Ovary (tissue), 9 donors: ENCODE results near the gene PSMB10. TPM values are rescaled to one million over a fixed set of nuclear protein-coding genes. Genes with fewer than 3 reads are reported as not detected.

Experiments
- DNase-seq, 5 donors: peaks; one replicate each; pipeline ENCODE4 v3.0.0-alpha.2; 2019 to 2020
- H3K27ac ChIP-seq, 2 donors: fragments of 200-600 bp; one replicate each; pipeline versions ENCODE4 v1.5.1 to v1.8.0; 2019 to 2022
- H3K27me3 ChIP-seq: fragments of 200-600 bp; one replicate; pipeline ENCODE4 v1.8.0; 2022
- H3K36me3 ChIP-seq: fragments of 200-600 bp; sonication (generic); one replicate; pipeline ENCODE4 v1.5.1; 2019
- H3K4me1 ChIP-seq: one replicate; pipeline ENCODE4 v1.8.1; 2013; ENCODE audit warnings: mild to moderate bottlenecking, moderate library complexity; ENCODE audit not compliant: insufficient read depth
- H3K4me3 ChIP-seq: fragments of 200-600 bp; sonication (generic); one replicate; pipeline ENCODE4 v1.5.1; 2017
- H3K9me3 ChIP-seq, 2 donors: fragments of 200-600 bp in 1 of 2; sonication (generic) in 1 of 2; one replicate each; pipeline versions ENCODE4 v1.5.1 to v1.8.1; 2013 to 2019; ENCODE audit warnings: mild to moderate bottlenecking in 1 of 2, moderate library complexity in 1 of 2
- CTCF ChIP-seq, 3 donors: fragments of 450-650 bp in 2 of 3; fragments of 200-600 bp in 1 of 3; IDR thresholded peaks; one replicate each; pipeline versions ENCODE4 v1.5.1 to v1.8.0; 2016 to 2022; ENCODE audit warnings: antibody characterized with exemption in 3 of 3, mild to moderate bottlenecking in 1 of 3
- EP300 ChIP-seq: sonication (generic); formaldehyde crosslinking; IDR thresholded peaks from one replicate; pipeline ENCODE4 v1.6.1; 2017; ENCODE audit warnings: antibody characterized with exemption
- POLR2A ChIP-seq: fragments of 450-650 bp; IDR thresholded peaks from one replicate; pipeline ENCODE4 v1.6.1; 2017; ENCODE audit warnings: antibody characterized with exemption, mild to moderate bottlenecking, moderate library complexity
- WGBS, 3 donors: extraction: QIAGEN DNeasy Blood & Tissue Kit in 1 of 3; methylation state at CpG; one replicate each; pipeline versions ENCODE4 v1.1.5 to v1.1.7; 2013 to 2017; 5-methylcytosine and 5-hydroxymethylcytosine counted together
- intact Hi-C, 4 donors: fragments of 100-400 bp; cut with DNase I; formaldehyde crosslinking; loops; one replicate each; pipeline versions ENCODE4 v1.11.0 to v1.15.1; 2022 to 2023
- polyA plus RNA-seq, 2 donors: library from polyadenylated mRNA; stranded (reverse); fragments of 200-250 nt in 1 of 2; fragments of 350-450 nt in 1 of 2; fragmentation: Illumina TruSeq in 1 of 2; extraction: RNeasy Lipid Tissue Mini Kit (QIAGEN cat#74804) in 1 of 2; gene quantifications; one replicate each; pipeline ENCODE4 v1.2.3, GENCODE V29; 2013 to 2014
- total RNA-seq, 7 donors: library from RNA; depleted of rRNA in 2 of 7; stranded (reverse); fragments of >200 nt in 2 of 7; fragmentation: NEBNext Ultra II Directional in 3 of 7; extraction: Animal tissue kit (Norgen Biotek cat#: 25700) in 3 of 7; gene quantifications; one replicate each; pipeline versions ENCODE4 v1.1.0 to v1.2.4, GENCODE V29; 2016 to 2023
- donor health status: DM: no; HTN: no; CAD: no; lungs with moderate emphysema.
- donor health status: DM: no; HTN: no; CAD: no.
- donor health status: Bipolar disorder and iron deficiency.
- donor health status: DM: yes; HTN: yes; CAD: no.
- donor health status: DM: no; HTN: no; CAD: no.
- donor health status: DM: yes; HTN: yes; CAD: no.

Gene PSMB10
- total and polyA plus RNA-seq, 9 donors: 5.8 to 64.4 (median 50.8) TPM

GRCh38 chr16:67935402-67936123 is 1.1 kb downstream of the PSMB10 start:
- Histone ChIP-seq H3K4me3 (peak overlapping the region; percentile 96), H3K36me3 (no peaks in the 10 kb centered on the region), H3K4me1 (peaks cover 15% of the 10 kb centered on the region), H3K27ac (peak overlapping the region; percentile 83 to 85), H3K27me3 (no peaks in the 10 kb centered on the region), H3K9me3 (no peaks in the 10 kb centered on the region)
- peak; percentile 94 to 96 (median 94) for DNase-seq
- intact Hi-C loops: loop anchor here in 1 of 4 donors (10.0 kb wide), 1 partner anchor 271 kb away; the partner anchor contains the start of genes ACD, C16orf86, ENKD1 and PARD6A
- no peak for TF ChIP-seq EP300
- TF ChIP-seq POLR2A: peak; percentile 70
- peak in 1 of 3 donors; percentile 8 for TF ChIP-seq CTCF (IDR thresholded peaks at IDR 0.05)
- 1% methylated on average over 55 of the region's 55 CpGs for WGBS, 3 donors

GRCh38 chr16:67935101-67935401 is 1.6 kb downstream of the PSMB10 start:
- no peaks in the 10 kb centered on the region for H3K27me3 ChIP-seq
- H3K36me3 ChIP-seq: no peaks in the 10 kb centered on the region
- intact Hi-C loops: loop anchor here in 1 of 4 donors (10.0 kb wide), 1 partner anchor 270 kb away; the partner anchor contains the start of genes ACD, C16orf86, ENKD1 and PARD6A
- no peak for DNase-seq
- no peak for TF ChIP-seq POLR2A
- no peak for TF ChIP-seq CTCF (IDR thresholded peaks at IDR 0.05)
- TF ChIP-seq EP300: no peak
- peak overlapping the region; percentile 30 to 85 for H3K27ac ChIP-seq
- H3K4me3 ChIP-seq: peak overlapping the region; percentile 96
- H3K4me1 ChIP-seq: peaks cover 11% of the 10 kb centered on the region
- WGBS, 3 donors: 5 to 9% (median 8%) methylated on average over 13 of the region's 13 CpGs
- H3K9me3 ChIP-seq: no peaks in the 10 kb centered on the region

- no peaks in the 10 kb centered on the region for H3K36me3 ChIP-seq
- H3K9me3 ChIP-seq: no peaks in the 10 kb centered on the region
- intact Hi-C loops: loop anchor here in 2 of 4 donors (5.0 to 10.0 kb wide), 2 partner anchors 257 to 270 kb away; partner anchors contain the start of genes ACD (in 1 of the 2), C16orf86 (in 1 of the 2), ENKD1 (in 1 of the 2) and PARD6A (in 1 of the 2)
- 22 to 37% (median 27%) methylated on average over 13 of the region's 13 CpGs for WGBS, 3 donors
- peak in 2 of 5 donors; percentile 46 to 59 for DNase-seq
- H3K27me3 ChIP-seq: no peaks in the 10 kb centered on the region
- H3K4me3 ChIP-seq: peak overlapping the region; percentile 96
- peaks cover 11% of the 10 kb centered on the region for H3K4me1 ChIP-seq
- H3K27ac ChIP-seq: peak overlapping the region; percentile 38 to 85
- TF ChIP-seq POLR2A (peak; percentile 4), CTCF (IDR thresholded peaks at IDR 0.05) (no peak)
These were observed 2.1 kb downstream of the PSMB10 start for GRCh38 chr16:67934306-67935100.

GRCh38 chr16:67933805-67934204 is 2.8 kb downstream of the PSMB10 start:
- no peak for DNase-seq
- Histone ChIP-seq H3K27me3 (no peaks in the 10 kb centered on the region), H3K4me3 (no peak overlapping the region), H3K27ac (no peak overlapping the region), H3K36me3 (no peaks in the 10 kb centered on the region), H3K4me1 (peaks cover 11% of the 10 kb centered on the region), H3K9me3 (no peaks in the 10 kb centered on the region)
- intact Hi-C loops: loop anchor here in 2 of 4 donors (5.0 to 10.0 kb wide), 2 partner anchors 257 to 269 kb away; partner anchors contain the start of genes ACD (in 1 of the 2), C16orf86 (in 1 of the 2), ENKD1 (in 1 of the 2) and PARD6A (in 1 of the 2)
- 77 to 78% (median 78%) methylated on average over 7 of the region's 7 CpGs for WGBS, 3 donors
- no peak for TF ChIP-seq EP300
- TF ChIP-seq CTCF (IDR thresholded peaks at IDR 0.05): no peak
- TF ChIP-seq POLR2A: no peak
